ENCODE results near the gene LEMD2. TPM values are rescaled to one million over a fixed set of nuclear protein-coding genes. Genes with fewer than 3 reads are reported as not detected.

Gene LEMD2
- total RNA-seq, 1 donor from 2014 or later = 88.0 TPM

DNA sequence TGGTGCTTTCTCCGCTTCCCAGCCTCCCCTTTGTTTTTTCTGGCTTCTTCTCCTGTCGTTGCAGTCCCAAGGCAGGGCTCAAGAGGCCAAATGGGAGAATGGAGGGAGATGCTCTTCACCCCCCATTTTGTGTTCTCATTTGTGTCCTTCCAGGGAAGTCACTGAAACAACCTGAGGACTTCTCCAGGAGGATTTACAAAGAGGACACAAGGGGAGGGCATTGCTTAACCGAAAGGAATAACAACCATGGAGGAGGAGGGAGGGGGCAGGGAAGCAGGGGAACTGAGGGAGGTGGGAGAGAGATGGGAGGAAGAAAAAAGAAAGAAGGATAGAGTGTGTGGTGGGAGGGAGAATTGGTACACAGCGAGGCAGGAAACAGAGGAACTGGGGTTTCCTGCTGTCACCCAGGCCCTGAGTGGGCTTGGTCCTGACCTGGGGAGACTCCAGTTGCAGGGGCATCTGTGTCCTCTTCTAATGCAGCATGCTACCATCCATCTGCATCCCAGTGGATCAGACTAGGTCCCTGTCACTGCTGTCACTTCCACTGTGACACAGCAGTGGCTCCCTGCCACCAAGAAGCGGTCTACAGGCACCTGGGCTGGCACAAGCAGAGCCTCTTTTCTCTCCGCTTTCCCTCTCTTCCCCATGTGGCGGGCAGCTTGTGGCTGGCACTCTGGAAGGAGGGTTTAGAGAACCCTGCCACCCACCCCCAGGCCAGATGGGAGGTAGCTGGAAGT is 32.0 kb upstream of the LEMD2 start:
- Mint-ChIP-seq H3K27ac (no peak overlapping the region), H3K4me1 (no peaks in the 10 kb centered on the region), H3K36me3 (ENCODE audit: low read depth) (no peaks in the 10 kb centered on the region), H3K9me3 (no peaks in the 10 kb centered on the region), H3K27me3 (peaks cover 19% of the 10 kb centered on the region), H3K4me3 (no peak overlapping the region)
- TF ChIP-seq, protein P1, sequence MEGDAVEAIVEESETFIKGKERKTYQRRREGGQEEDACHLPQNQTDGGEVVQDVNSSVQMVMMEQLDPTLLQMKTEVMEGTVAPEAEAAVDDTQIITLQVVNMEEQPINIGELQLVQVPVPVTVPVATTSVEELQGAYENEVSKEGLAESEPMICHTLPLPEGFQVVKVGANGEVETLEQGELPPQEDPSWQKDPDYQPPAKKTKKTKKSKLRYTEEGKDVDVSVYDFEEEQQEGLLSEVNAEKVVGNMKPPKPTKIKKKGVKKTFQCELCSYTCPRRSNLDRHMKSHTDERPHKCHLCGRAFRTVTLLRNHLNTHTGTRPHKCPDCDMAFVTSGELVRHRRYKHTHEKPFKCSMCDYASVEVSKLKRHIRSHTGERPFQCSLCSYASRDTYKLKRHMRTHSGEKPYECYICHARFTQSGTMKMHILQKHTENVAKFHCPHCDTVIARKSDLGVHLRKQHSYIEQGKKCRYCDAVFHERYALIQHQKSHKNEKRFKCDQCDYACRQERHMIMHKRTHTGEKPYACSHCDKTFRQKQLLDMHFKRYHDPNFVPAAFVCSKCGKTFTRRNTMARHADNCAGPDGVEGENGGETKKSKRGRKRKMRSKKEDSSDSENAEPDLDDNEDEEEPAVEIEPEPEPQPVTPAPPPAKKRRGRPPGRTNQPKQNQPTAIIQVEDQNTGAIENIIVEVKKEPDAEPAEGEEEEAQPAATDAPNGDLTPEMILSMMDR (IDR thresholded peaks at IDR 0.05) = no peak
- no peak for DNase-seq
- POLR2A ChIA-PET = no interaction called here
- ATAC-seq (ENCODE audit: low read depth) = no peak
- CTCF ChIA-PET = no interaction called here
- intact Hi-C loops (cut with micrococcal nuclease) = no loop called here

DNA sequence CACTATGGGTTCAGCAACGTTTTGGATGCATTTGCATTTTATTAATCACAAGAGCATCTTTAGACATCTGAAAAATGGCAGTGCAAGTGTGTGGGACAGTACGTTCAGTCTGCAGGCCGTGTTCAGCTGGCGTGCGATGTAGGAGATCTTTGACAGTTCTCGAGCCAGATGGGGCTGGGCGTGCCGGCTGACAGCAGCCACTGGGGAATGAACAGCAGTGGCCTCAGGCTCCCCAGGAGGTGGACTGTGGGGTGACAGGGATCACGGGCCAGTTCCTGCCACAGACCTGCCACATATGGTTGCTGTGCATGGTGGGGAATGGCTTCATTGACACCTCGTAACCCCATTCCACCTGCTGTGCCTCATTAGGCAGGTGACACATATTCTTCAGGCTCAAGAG is 31.3 kb upstream of the LEMD2 start:
- ChIA-PET POLR2A (no interaction called here), CTCF (no interaction called here)
- TF ChIP-seq, protein P1 (IDR thresholded peaks at IDR 0.05) = no peak
- Mint-ChIP-seq H3K4me1 (no peaks in the 10 kb centered on the region), H3K27me3 (peaks cover 26% of the 10 kb centered on the region), H3K4me3 (no peak overlapping the region), H3K36me3 (ENCODE audit: low read depth) (no peaks in the 10 kb centered on the region), H3K9me3 (no peaks in the 10 kb centered on the region), H3K27ac (no peak overlapping the region)
- DNase-seq = no peak
- intact Hi-C loops (cut with micrococcal nuclease) = no loop called here
- no peak for ATAC-seq (ENCODE audit: low read depth)

DNA sequence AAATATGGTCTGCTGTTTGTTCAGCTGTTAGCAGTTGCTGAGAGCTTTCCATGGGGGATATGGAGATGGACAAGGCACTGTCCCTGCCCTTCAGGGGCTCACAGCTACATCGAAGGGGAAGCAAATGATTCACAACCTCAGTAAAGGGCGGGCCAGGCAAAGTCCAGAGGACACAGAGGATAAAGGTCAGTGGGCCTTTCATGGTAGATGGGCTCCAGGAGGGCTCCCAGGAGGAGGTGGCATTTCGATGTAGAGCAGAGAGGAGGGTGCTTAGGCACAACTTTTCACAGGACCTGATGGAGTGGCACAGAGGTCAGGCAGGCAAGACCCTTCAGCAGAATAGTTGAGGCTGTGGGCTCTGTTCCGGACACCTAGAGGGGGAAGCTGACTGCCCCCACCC is 30.1 kb upstream of the LEMD2 start:
- TF ChIP-seq, protein P1 (IDR thresholded peaks at IDR 0.05) = no peak
- intact Hi-C loops (cut with micrococcal nuclease) = no loop called here
- Mint-ChIP-seq H3K36me3 (ENCODE audit: low read depth) (no peaks in the 10 kb centered on the region), H3K9me3 (no peaks in the 10 kb centered on the region), H3K4me1 (no peaks in the 10 kb centered on the region), H3K4me3 (no peak overlapping the region), H3K27me3 (peaks cover 31% of the 10 kb centered on the region), H3K27ac (no peak overlapping the region)
- ChIA-PET CTCF (no interaction called here), POLR2A (no interaction called here)
- ATAC-seq (ENCODE audit: low read depth) (no peak), DNase-seq (no peak)

DNA sequence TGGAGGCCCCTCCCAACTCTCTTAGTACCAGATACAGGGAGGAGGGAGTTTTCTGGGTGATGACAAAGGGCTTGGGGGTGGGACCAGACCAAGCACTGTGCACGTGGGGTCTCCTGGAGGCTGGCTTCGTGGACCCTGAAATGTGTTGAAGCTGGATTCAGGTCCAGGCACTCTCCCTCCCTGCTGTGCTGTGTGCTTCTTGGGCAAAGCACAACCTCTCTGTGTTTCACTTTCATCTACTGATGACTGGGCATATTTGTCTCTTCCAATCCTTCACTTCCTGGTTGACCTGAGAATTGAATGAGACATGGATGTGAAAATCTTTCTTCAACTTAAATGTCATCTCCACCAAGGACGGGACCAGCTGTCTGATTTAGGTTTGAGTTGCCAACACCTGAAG is 29.4 kb upstream of the LEMD2 start:
- POLR2A ChIA-PET = no interaction called here
- Mint-ChIP-seq H3K27me3 (peaks cover 34% of the 10 kb centered on the region), H3K9me3 (no peaks in the 10 kb centered on the region), H3K4me1 (no peaks in the 10 kb centered on the region), H3K4me3 (no peak overlapping the region), H3K27ac (no peak overlapping the region), H3K36me3 (ENCODE audit: low read depth) (no peaks in the 10 kb centered on the region)
- intact Hi-C loops (cut with micrococcal nuclease) = no loop called here
- CTCF ChIA-PET = no interaction called here
- no peak for DNase-seq
- TF ChIP-seq, protein P1 (IDR thresholded peaks at IDR 0.05) = no peak
- no peak for ATAC-seq (ENCODE audit: low read depth)

DNA sequence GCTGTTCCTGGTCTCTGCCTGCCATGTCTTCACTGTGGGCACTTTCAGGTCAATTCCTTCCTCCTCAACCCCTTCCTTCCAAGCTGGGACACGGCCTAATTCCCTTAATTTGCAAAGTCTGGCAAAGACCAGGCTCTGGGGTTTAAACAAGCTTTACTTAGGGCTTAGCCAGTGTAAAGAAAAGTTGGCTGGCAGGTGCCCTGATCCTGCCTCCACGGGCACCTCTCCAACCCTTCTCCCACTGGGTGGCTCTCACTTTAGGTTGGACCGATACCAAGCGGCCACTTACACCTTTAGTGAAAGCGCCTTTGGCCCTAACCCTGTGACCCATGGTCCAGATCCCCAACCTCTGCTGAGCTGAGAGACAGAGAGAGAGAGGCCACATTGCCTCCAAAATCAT is 28.6 kb upstream of the LEMD2 start:
- H3K27me3 Mint-ChIP-seq = peaks cover 31% of the 10 kb centered on the region
- no peaks in the 10 kb centered on the region for H3K4me1 Mint-ChIP-seq
- CTCF ChIA-PET = no interaction called here
- intact Hi-C loops (cut with micrococcal nuclease) = no loop called here
- H3K27ac Mint-ChIP-seq = no peak overlapping the region
- POLR2A ChIA-PET = no interaction called here
- no peaks in the 10 kb centered on the region for H3K9me3 Mint-ChIP-seq
- no peak overlapping the region for H3K4me3 Mint-ChIP-seq
- DNase-seq (no peak), ATAC-seq (ENCODE audit: low read depth) (no peak)
- TF ChIP-seq, protein P1 (IDR thresholded peaks at IDR 0.05) = no peak
- no peaks in the 10 kb centered on the region for H3K36me3 Mint-ChIP-seq (ENCODE audit: low read depth)

Data from activated B cell treated with CpG ODN at 0.5 μM for 24 hours (primary cell).